OCI-LY7 (cell line): ENCODE results near the gene GIPC3. TPM values are rescaled to one million over a fixed set of nuclear protein-coding genes. Genes with fewer than 3 reads are reported as not detected.

Experiments
- BruUV-seq: library from RNA; stranded (reverse); fragments of 400-500 nt; replicated peaks from 2 replicates; lab custom pipeline; 2021; lab: Mats Ljungman, UMichigan
- CTCF ChIA-PET: fragments of 300-600 bp; sonication (Branson Sonifier 250); formaldehyde crosslinking; loops from one replicate; lab custom pipeline; 2022; ENCODE audit warnings: antibody characterized with exemption; ENCODE audit not compliant: unreplicated experiment; lab: Charles Lee
- POLR2A ChIA-PET: fragments of 300-600 bp; sonication (Branson Sonifier 250); formaldehyde crosslinking; loops from one replicate; lab custom pipeline; 2022; ENCODE audit warnings: antibody characterized with exemption; lab: Charles Lee
- DNase-seq: peaks from one replicate; pipeline ENCODE4 v3.0.0-alpha.2; 2015; ENCODE audit warnings: low spot score
- H2AFZ ChIP-seq: fragments of 200-600 bp; sonication (generic), shearing (Covaris generic); 2 replicates; pipeline ENCODE4 v1.6.1; 2014; ENCODE audit warnings: mild to moderate bottlenecking, antibody characterized with exemption, low read length, moderate library complexity
- H3K27ac ChIP-seq: fragments of 200-600 bp; sonication (generic); 2 replicates; pipeline ENCODE4 v1.5.1; 2014; ENCODE audit warnings: mixed run types, low read depth, mild to moderate bottlenecking, moderate library complexity, low read length, inconsistent platforms; ENCODE audit not compliant: poor library complexity, severe bottlenecking
- H3K36me3 ChIP-seq: fragments of 200-600 bp; sonication (generic); 2 replicates; pipeline ENCODE4 v1.6.1; 2014; ENCODE audit warnings: mild to moderate bottlenecking, antibody characterized with exemption, low read length, moderate library complexity, mixed read lengths; ENCODE audit not compliant: insufficient read depth
- H3K4me1 ChIP-seq: fragments of 200-600 bp; sonication (generic); 2 replicates; pipeline ENCODE4 v1.5.1; 2014; ENCODE audit warnings: mild to moderate bottlenecking, low read length; ENCODE audit not compliant: insufficient read depth, poor library complexity, severe bottlenecking
- H3K4me2 ChIP-seq: fragments of 200-600 bp; sonication (generic); 2 replicates; pipeline ENCODE4 v1.6.1; 2014; ENCODE audit warnings: mild to moderate bottlenecking, low read length
- H3K4me3 ChIP-seq: fragments of 200-600 bp; sonication (generic); 2 replicates; pipeline ENCODE4 v1.5.1; 2014; ENCODE audit warnings: mild to moderate bottlenecking, low read depth, low read length; ENCODE audit not compliant: poor library complexity, severe bottlenecking
- H3K79me2 ChIP-seq: fragments of 200-600 bp; sonication (generic); 2 replicates; pipeline ENCODE4 v1.6.1; 2016; ENCODE audit warnings: low read depth, mild to moderate bottlenecking, low read length, moderate library complexity, mixed read lengths; ENCODE audit not compliant: insufficient read depth
- H3K9me2 ChIP-seq: fragments of 200-600 bp; sonication (generic); 2 replicates; pipeline ENCODE4 v1.6.1; 2016; ENCODE audit warnings: mild to moderate bottlenecking, low read length, mixed read lengths; ENCODE audit not compliant: insufficient read depth
- H3K9me3 ChIP-seq: fragments of 200-600 bp; sonication (generic); 2 replicates; pipeline ENCODE4 v1.6.1; 2014; ENCODE audit warnings: mild to moderate bottlenecking, mixed run types, low read length, mixed read lengths
- H4K20me1 ChIP-seq: fragments of 200-600 bp; sonication (generic); 2 replicates; pipeline ENCODE4 v1.6.1; 2014; ENCODE audit warnings: mild to moderate bottlenecking, antibody characterized with exemption, low read length, moderate library complexity, mixed read lengths; ENCODE audit not compliant: insufficient read depth
- EZH2phosphoT487 ChIP-seq: fragments of 200-600 bp; sonication (generic); IDR thresholded peaks from 2 replicates; pipeline ENCODE4 v1.6.1; 2018; ENCODE audit warnings: low read depth, borderline replicate concordance, mild to moderate bottlenecking, mixed run types, antibody characterized with exemption, low read length, moderate library complexity, mixed read lengths
- intact Hi-C: fragments of 100-400 bp; cut with micrococcal nuclease; formaldehyde crosslinking; loops from one replicate; pipeline ENCODE4 v1.10.0; 2022; ENCODE audit not compliant: unreplicated experiment
- total RNA-seq, 2 experiments: library from RNA; depleted of rRNA in 1 of 2; stranded (reverse); fragments of >200 nt in 1 of 2; shearing (Covaris generic) in 1 of 2; gene quantifications; 2 replicates each; pipeline ENCODE4 v1.2.3, GENCODE V29; 2014 to 2022
- TF ChIP-seq, protein P1 (sequence below): fragments of 200-600 bp; sonication (generic); conservative IDR thresholded peaks from 2 replicates; pipeline ENCODE4 v1.5.1; 2014; ENCODE audit warnings: mild to moderate bottlenecking, antibody characterized with exemption, low read length, moderate library complexity, mixed read lengths

Gene GIPC3
- total RNA-seq, 2 experiments from 2014 or later = not detected

DNA sequence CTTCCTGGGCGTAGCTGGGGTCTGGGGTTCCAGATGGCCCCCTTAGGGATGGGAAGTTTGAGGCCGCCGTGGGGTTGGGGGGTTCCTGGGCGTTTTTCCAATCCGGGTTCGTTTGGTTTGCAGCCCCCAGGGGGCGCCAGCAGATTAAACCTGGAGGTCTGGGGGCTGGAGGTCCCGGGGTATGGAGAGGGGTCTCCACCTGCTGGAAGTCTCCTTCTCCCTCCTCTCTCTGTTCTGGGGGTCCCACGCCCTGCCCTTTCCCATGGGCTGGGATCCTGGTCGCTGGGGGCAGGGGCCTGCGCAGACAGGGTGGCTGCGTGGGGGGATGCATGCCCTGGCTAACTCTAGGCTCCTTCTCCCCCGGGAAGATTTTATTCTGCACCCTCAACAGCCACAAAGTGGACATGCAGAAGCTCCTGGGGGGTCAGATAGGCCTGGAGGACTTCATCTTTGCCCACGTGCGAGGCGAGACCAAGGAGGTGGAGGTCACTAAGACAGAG is 899 bp downstream of the GIPC3 start:
- no peak overlapping the region for H3K4me2 ChIP-seq
- ChIA-PET POLR2A (no interaction called here), CTCF (interaction anchor here (0.6 kb wide), 1 partner anchor 32 kb away, joined by 4 read pairs; no protein-coding TSS in a partner anchor)
- H3K36me3 ChIP-seq = no peaks in the 10 kb centered on the region
- H2AFZ ChIP-seq = no peak overlapping the region
- no peaks in the 10 kb centered on the region for H4K20me1 ChIP-seq
- TF ChIP-seq, protein P1, sequence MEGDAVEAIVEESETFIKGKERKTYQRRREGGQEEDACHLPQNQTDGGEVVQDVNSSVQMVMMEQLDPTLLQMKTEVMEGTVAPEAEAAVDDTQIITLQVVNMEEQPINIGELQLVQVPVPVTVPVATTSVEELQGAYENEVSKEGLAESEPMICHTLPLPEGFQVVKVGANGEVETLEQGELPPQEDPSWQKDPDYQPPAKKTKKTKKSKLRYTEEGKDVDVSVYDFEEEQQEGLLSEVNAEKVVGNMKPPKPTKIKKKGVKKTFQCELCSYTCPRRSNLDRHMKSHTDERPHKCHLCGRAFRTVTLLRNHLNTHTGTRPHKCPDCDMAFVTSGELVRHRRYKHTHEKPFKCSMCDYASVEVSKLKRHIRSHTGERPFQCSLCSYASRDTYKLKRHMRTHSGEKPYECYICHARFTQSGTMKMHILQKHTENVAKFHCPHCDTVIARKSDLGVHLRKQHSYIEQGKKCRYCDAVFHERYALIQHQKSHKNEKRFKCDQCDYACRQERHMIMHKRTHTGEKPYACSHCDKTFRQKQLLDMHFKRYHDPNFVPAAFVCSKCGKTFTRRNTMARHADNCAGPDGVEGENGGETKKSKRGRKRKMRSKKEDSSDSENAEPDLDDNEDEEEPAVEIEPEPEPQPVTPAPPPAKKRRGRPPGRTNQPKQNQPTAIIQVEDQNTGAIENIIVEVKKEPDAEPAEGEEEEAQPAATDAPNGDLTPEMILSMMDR = peak; percentile 80
- no peak for TF ChIP-seq EZH2phosphoT487
- no TSS peak for BruUV-seq
- H3K9me3 ChIP-seq = no peaks in the 10 kb centered on the region
- H3K9me2 ChIP-seq = no peaks in the 10 kb centered on the region
- no peaks in the 10 kb centered on the region for H3K4me1 ChIP-seq
- H3K4me3 ChIP-seq = no peak overlapping the region
- intact Hi-C loops = no loop called here
- peak; percentile 30 for DNase-seq
- no peaks in the 10 kb centered on the region for H3K79me2 ChIP-seq
- no peak overlapping the region for H3K27ac ChIP-seq

DNA sequence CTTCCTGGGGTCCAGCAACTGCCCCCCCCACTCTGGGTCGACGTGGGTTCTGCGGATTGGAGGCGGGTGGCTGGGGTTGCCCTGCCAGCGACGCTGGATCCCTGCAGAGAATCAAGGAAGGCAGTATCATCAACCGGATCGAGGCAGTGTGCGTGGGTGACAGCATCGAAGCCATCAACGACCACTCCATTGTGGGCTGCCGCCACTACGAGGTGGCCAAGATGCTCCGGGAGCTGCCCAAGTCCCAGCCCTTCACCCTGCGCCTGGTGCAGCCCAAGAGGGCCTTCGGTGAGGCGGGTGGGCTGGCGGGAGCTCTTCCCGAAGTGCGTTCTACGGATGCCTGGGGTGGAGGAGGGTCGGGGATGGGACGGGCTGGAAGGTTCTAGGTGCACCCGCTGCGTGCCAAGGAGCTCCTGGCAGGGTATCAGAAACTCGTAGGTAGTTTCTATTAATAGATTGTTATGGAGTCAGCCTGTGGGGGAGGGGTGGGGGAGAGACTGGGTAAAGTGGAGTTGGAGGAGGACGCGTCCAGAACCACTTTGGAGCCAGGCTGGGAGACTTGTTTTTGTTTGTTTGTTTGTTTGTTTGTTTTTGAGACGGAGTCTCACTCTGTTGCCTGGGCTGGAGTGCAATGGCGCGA is 1.5 kb downstream of the GIPC3 start:
- TF ChIP-seq, protein P1 = no peak
- no peak for TF ChIP-seq EZH2phosphoT487
- ChIA-PET POLR2A (no interaction called here), CTCF (interaction anchor here (0.6 kb wide), 1 partner anchor 32 kb away, joined by 4 read pairs; no protein-coding TSS in a partner anchor)
- Histone ChIP-seq H3K4me2 (no peak overlapping the region), H4K20me1 (no peaks in the 10 kb centered on the region), H3K4me1 (no peaks in the 10 kb centered on the region), H3K4me3 (no peak overlapping the region), H3K27ac (no peak overlapping the region), H2AFZ (no peak overlapping the region), H3K9me3 (no peaks in the 10 kb centered on the region; the same call in 1 of the 2 replicates), H3K79me2 (no peaks in the 10 kb centered on the region), H3K9me2 (no peaks in the 10 kb centered on the region), H3K36me3 (no peaks in the 10 kb centered on the region)
- no peak for DNase-seq
- intact Hi-C loops = no loop called here
- no TSS peak for BruUV-seq

DNA sequence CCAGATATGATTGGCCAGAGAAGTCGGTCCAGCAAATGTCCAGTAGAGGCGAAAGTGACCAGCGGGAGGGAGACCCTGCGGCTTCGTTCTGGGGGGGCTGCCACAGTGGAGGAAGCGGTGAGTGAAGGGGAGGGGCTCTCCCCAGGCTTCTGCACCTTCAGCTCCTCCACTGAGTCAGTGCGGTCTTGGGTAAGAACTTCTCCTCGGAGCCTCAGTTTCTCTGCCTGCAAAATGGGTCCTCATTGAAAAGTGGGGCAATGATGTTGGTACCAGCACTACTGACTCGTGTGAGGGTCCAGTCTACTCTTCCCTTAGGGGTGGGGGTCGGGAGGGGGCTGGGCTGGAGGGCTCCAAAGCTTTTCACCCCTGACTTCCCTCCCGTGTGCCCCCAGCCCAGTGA is 4.2 kb downstream of the GIPC3 start:
- POLR2A ChIA-PET = no interaction called here

More for the DNA sequence above, 4.2 kb downstream of the GIPC3 start:
- intact Hi-C loops = no loop called here
- Histone ChIP-seq H3K4me2 (no peak overlapping the region), H3K27ac (no peak overlapping the region), H3K9me2 (no peaks in the 10 kb centered on the region), H3K4me3 (no peak overlapping the region), H3K9me3 (no peaks in the 10 kb centered on the region; the same call in 1 of the 2 replicates), H4K20me1 (no peaks in the 10 kb centered on the region), H3K79me2 (no peaks in the 10 kb centered on the region), H3K4me1 (no peaks in the 10 kb centered on the region), H2AFZ (no peak overlapping the region), H3K36me3 (no peaks in the 10 kb centered on the region)
- no peak for DNase-seq
- no TSS peak for BruUV-seq
- CTCF ChIA-PET = no interaction called here
- no peak for TF ChIP-seq EZH2phosphoT487
- TF ChIP-seq, protein P1 = no peak
